ENCODE results near the gene OR10H5.
"Not testable (repeated sequence)": the region's sequence is repeated elsewhere in the genome, so short reads cannot be mapped to it uniquely, and the experiment has no call there.

The OR10H5 gene

GRCh38 chr19:15787611-15788155 is at the start of gene OR10H5:
Gene OR10H5 (plus strand): TSS chr19:15787661. CDS start chr19:15794049, 6,388 bp downstream.
- no peak for DNase-seq

- no peak for DNase-seq
These were observed 49.7 kb upstream of the OR10H5 start, which contains the start of gene OR10H3 for GRCh38 chr19:15737722-15738121. Gene OR10H3 (plus strand): TSS chr19:15737985. CDS start chr19:15741393, 3,408 bp downstream.

- DNase-seq, result no peak
These were observed 46.7 kb upstream of the OR10H5 start for GRCh38 chr19:15740785-15741184.

- no peak for DNase-seq
These were observed 39.2 kb upstream of the OR10H5 start for GRCh38 chr19:15748239-15748638.

- no peak for DNase-seq
These were observed 29.1 kb upstream of the OR10H5 start for GRCh38 chr19:15758379-15758778.

- DNase-seq, result no peak
These were observed 27.4 kb upstream of the OR10H5 start for GRCh38 chr19:15759962-15760565.

- DNase-seq, result no peak
These were observed 17.9 kb upstream of the OR10H5 start for GRCh38 chr19:15769586-15769985.

- not testable (repeated sequence) for DNase-seq
These were observed 13.3 kb upstream of the OR10H5 start for GRCh38 chr19:15774159-15774558.

GRCh38 chr19:15775249-15775648 is 12.2 kb upstream of the OR10H5 start:
- no peak for DNase-seq

- no peak for DNase-seq
These were observed 11.2 kb upstream of the OR10H5 start for GRCh38 chr19:15776264-15776663.

GRCh38 chr19:15776991-15777970 is 10.2 kb upstream of the OR10H5 start:
- no peak for DNase-seq

- peak; percentile 92 for DNase-seq
These were observed 7.5 kb upstream of the OR10H5 start for GRCh38 chr19:15779756-15780476.

- peak; percentile 66 for DNase-seq
These were observed 6.6 kb upstream of the OR10H5 start for GRCh38 chr19:15780610-15781418.

- no peak for DNase-seq
These were observed 5.8 kb upstream of the OR10H5 start for GRCh38 chr19:15781661-15782060.

- no peak for DNase-seq
These were observed 5.2 kb upstream of the OR10H5 start for GRCh38 chr19:15782211-15782610.

GRCh38 chr19:15782896-15783295 is 4.6 kb upstream of the OR10H5 start:
- DNase-seq, result not testable (repeated sequence)

GRCh38 chr19:15788594-15789270 is 1.3 kb downstream of the OR10H5 start:
- DNase-seq, result no peak

- DNase-seq, result no peak
These were observed 2.6 kb downstream of the OR10H5 start for GRCh38 chr19:15790096-15790495.

GRCh38 chr19:15794279-15794678 is 6.8 kb downstream of the OR10H5 start:
- not testable (repeated sequence) for DNase-seq

- peak; percentile 26 for DNase-seq
These were observed 22.9 kb downstream of the OR10H5 start for GRCh38 chr19:15810335-15810734.

GRCh38 chr19:15811476-15811875 is 24.0 kb downstream of the OR10H5 start:
- no peak for DNase-seq
